Tibial artery (tissue), 4 donors: ENCODE results near the gene SRRM3.

Experiments
- DNase-seq, 2 donors: peaks; one replicate each; pipeline ENCODE4 v3.0.0-alpha.2; 2019
- H3K27ac ChIP-seq, 2 donors: fragments of 200-600 bp; sonication (generic) in 1 of 2; 1 replicate in 1 of 2; 2 replicates in 1 of 2; pipeline ENCODE4 v1.5.1; 2018 to 2019; ENCODE audit warnings: mild to moderate bottlenecking in 1 of 2
- H3K27me3 ChIP-seq, 2 donors: fragments of 200-600 bp; sonication (generic) in 1 of 2; one replicate each; pipeline versions ENCODE4 v1.5.1 to v1.6.0; 2016 to 2019
- H3K36me3 ChIP-seq, 3 donors: fragments of 200-600 bp; sonication (generic) in 2 of 3; one replicate each; pipeline ENCODE4 v1.5.1; 2016 to 2019; ENCODE audit warnings: mild to moderate bottlenecking in 2 of 3
- H3K4me1 ChIP-seq, 4 donors: fragments of 200-600 bp; sonication (generic) in 2 of 4; 1 replicate in 3 of 4; 2 replicates in 1 of 4; pipeline ENCODE4 v1.5.1; 2016 to 2019
- H3K4me3 ChIP-seq, 2 donors: fragments of 200-600 bp; sonication (generic) in 1 of 2; 1 replicate in 1 of 2; 2 replicates in 1 of 2; pipeline ENCODE4 v1.5.1; 2018 to 2019; ENCODE audit warnings: mild to moderate bottlenecking in 2 of 2
- H3K9me3 ChIP-seq, 3 donors: fragments of 200-600 bp; sonication (generic) in 1 of 3; one replicate each; pipeline ENCODE4 v1.5.1; 2016 to 2019
- intact Hi-C: fragments of 100-400 bp; cut with DNase I; formaldehyde crosslinking; loops from one replicate; pipeline ENCODE4 v1.15.0; 2023; ENCODE audit warnings: low total_unique reads
- TF ChIP-seq, protein P1 (sequence below), 2 experiments: fragments of 200-600 bp in 1 of 2; fragments of 450-650 bp in 1 of 2; IDR thresholded peaks; one replicate each; pipeline ENCODE4 v1.5.1; 2017 to 2019; ENCODE audit warnings: antibody characterized with exemption in 2 of 2, mild to moderate bottlenecking in 1 of 2, moderate library complexity in 1 of 2

SRRM3 gene

DNA sequence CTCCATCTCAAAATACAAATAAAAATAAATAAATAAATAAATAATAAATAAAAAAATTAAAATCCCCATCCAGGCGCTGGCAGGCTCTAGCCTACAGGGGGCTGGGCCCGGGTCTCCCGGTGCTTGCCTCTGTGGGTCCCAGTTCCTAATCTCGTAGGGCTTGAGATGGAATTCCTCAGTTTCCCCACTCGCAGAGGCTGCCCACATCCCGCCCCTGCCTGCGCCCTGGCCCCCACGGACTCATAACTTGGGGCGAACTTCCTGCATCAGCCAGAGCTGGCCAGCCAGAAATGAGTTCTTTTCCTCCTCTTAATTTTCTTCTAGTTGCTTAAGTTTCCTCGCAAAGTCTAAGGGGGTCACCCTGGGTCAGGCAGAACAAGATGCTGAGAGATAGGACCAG, 22.0 kb upstream of the SRRM3 start:
- H3K27ac ChIP-seq, result no peak overlapping the region
- H3K4me3 ChIP-seq, result no peak overlapping the region
- H3K27me3 ChIP-seq, result no peaks in the 10 kb centered on the region
- no peaks in the 10 kb centered on the region for H3K4me1 ChIP-seq
- intact Hi-C loops, result loop anchor here (2.0 to 5.0 kb wide), 2 partner anchors 108 to 135 kb away; no protein-coding TSS in a partner anchor
- no peaks in the 10 kb centered on the region for H3K36me3 ChIP-seq
- H3K9me3 ChIP-seq, result no peaks in the 10 kb centered on the region
- TF ChIP-seq, protein P1, sequence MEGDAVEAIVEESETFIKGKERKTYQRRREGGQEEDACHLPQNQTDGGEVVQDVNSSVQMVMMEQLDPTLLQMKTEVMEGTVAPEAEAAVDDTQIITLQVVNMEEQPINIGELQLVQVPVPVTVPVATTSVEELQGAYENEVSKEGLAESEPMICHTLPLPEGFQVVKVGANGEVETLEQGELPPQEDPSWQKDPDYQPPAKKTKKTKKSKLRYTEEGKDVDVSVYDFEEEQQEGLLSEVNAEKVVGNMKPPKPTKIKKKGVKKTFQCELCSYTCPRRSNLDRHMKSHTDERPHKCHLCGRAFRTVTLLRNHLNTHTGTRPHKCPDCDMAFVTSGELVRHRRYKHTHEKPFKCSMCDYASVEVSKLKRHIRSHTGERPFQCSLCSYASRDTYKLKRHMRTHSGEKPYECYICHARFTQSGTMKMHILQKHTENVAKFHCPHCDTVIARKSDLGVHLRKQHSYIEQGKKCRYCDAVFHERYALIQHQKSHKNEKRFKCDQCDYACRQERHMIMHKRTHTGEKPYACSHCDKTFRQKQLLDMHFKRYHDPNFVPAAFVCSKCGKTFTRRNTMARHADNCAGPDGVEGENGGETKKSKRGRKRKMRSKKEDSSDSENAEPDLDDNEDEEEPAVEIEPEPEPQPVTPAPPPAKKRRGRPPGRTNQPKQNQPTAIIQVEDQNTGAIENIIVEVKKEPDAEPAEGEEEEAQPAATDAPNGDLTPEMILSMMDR (IDR thresholded peaks at IDR 0.05), result no peak
- no peak for DNase-seq

DNA sequence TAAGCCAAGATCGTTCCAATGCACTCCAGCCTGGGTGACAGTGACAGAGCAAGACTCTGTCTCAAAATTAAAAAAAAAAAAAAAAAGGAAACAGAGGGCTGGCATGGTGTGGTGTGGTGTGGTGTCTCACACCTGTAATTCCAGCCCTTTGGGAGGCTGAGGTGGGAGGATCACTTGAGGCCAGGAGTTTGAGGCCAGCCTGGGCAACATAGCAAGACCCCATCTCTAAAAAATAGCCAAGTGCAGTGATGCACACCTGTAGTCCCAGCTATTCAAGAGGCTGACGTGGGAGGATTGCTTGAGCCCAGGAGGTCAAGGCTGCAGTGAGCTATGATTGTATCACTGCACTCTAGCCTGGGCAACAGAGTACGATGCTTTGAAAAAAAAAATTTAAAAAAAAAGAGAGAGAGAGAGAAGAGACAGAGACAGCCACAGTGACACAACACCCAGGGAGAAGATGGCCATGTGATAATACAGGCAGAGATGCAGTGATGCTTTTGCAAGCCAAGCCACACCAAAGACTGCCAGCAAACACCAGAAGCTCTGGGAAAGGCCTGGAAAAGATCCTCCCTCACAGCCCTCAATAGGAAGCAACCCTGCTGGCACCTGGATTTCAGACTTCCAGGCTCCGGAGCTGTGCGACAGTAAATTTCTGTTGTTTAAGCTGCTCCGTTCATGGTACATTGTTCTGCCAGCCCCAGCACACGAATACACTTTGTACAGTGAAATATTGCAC, 19.3 kb upstream of the SRRM3 start:
- intact Hi-C loops, result no loop called here
- H3K36me3 ChIP-seq, result no peaks in the 10 kb centered on the region
- H3K9me3 ChIP-seq, result no peaks in the 10 kb centered on the region
- no peaks in the 10 kb centered on the region for H3K4me1 ChIP-seq
- TF ChIP-seq, protein P1 (IDR thresholded peaks at IDR 0.05), result no peak
- DNase-seq, result no peak
- no peak overlapping the region for H3K27ac ChIP-seq
- no peak overlapping the region for H3K4me3 ChIP-seq
- peaks cover 0 to 13% of the 10 kb centered on the region in 2 donors for H3K27me3 ChIP-seq

DNA sequence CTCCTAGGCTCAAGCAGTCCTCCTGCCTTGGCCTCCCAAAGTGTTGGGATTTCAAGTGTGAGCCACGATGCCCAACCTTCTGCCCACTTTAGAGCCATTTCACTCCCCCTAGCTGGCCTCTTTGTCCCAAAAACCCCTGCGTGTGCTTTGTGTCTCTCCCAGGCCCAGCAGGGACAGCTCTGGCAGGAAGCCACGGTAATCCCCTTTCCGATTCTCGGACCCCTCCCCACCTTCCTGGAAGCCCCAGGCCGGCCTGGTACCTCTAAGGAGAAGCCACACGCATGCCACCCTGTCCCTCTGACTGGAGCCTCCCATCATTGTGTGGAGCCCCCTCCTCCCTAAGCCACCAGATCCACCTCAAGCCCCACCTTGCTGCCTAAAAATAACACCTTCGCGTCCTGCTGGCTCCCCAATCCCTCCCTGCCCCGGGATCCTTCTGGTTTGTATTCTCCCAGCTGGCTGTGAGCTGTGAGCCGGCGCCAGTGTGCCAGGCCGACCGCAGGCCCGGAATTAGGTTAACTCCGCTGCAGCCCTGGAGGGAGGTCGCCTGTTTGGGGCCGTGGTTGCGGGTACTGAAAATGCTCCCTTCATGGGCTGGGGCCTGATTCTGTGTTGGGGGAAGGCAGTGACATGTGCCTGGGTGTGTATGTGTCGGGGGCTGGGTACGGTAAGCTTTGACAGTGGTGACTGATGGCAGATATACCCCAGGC, 16.4 kb upstream of the SRRM3 start:
- Histone ChIP-seq H3K9me3 (no peaks in the 10 kb centered on the region), H3K27ac (no peak overlapping the region), H3K4me3 (no peak overlapping the region), H3K27me3 (peaks cover 0 to 13% of the 10 kb centered on the region in 2 donors), H3K36me3 (no peaks in the 10 kb centered on the region), H3K4me1 (no peaks in the 10 kb centered on the region)
- no peak for DNase-seq
- intact Hi-C loops, result no loop called here
- TF ChIP-seq, protein P1 (IDR thresholded peaks at IDR 0.05), result no peak

DNA sequence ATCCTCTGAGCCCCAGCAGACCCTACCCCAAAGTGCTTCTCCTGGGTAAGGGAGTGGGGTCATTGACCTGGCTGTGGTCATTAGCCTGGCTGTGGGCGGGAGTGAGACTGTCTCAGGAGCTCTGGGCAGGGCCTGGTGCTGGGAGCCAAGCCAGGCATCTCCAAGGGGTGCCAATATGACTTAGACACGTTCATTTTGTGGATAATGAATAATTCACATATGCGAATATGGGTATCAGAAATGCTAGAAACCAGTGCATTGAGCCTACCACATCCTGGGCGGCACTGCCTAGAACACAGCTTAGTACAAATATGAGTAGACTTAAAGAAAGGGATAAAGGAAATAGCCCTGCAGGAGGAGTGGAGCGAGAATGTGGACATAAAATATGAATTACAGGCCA, 14.4 kb upstream of the SRRM3 start:
- no peak overlapping the region for H3K27ac ChIP-seq
- no peaks in the 10 kb centered on the region for H3K4me1 ChIP-seq
- no peak overlapping the region for H3K4me3 ChIP-seq
- H3K36me3 ChIP-seq, result no peaks in the 10 kb centered on the region
- TF ChIP-seq, protein P1 (IDR thresholded peaks at IDR 0.05), result no peak
- DNase-seq, result no peak
- H3K27me3 ChIP-seq, result peaks cover 0 to 13% of the 10 kb centered on the region in 2 donors
- H3K9me3 ChIP-seq, result peaks cover 0 to 5% (median 0%) of the 10 kb centered on the region in 3 donors
- intact Hi-C loops, result no loop called here

DNA sequence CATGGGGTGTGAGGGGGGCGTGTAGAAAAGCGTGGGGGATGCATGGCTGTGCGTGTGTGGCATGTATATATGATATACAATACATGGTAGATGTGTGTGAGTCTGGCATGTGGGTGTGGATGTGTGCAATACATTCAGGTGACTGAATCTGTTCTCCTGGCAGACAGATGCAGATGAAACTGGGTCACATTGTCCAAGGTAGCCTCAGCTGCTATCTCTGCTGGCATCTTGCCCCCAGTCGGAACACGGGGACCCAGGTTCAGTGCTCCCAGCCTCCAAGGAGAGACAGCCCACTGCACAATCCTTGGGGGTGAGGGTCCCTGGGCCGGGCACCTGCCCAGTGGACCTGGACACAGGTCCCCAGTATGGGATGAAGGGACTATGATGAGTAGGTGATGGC, 12.4 kb upstream of the SRRM3 start:
- DNase-seq, result no peak
- intact Hi-C loops, result no loop called here
- Histone ChIP-seq H3K9me3 (peaks cover 0 to 5% (median 0%) of the 10 kb centered on the region in 3 donors), H3K4me1 (no peaks in the 10 kb centered on the region), H3K4me3 (no peak overlapping the region), H3K27ac (no peak overlapping the region), H3K36me3 (no peaks in the 10 kb centered on the region), H3K27me3 (peaks cover 0 to 25% of the 10 kb centered on the region in 2 donors)
- TF ChIP-seq, protein P1 (IDR thresholded peaks at IDR 0.05), result no peak
